HG03439 (cell line): ENCODE data around the gene MIER3.
A peak's percentile ranks its signal among the peaks of the same experiment; 100 is the strongest.

Experiments used
- ATAC-seq: cut with Tn5 transposase; IDR thresholded peaks from one replicate; pipeline ENCODE4 v1.9.1; 2021; ENCODE audit warnings: mild to moderate bottlenecking, moderate library complexity; ENCODE audit not compliant: unreplicated experiment

The MIER3 gene

GRCh38 chr5:56962286-56962685, 10.4 kb upstream of the MIER3 start:
- ATAC-seq, result no peak

GRCh38 chr5:56961746-56962145, 9.8 kb upstream of the MIER3 start:
- ATAC-seq, result no peak

- no peak for ATAC-seq
Measured at GRCh38 chr5:56959326-56959725, 7.4 kb upstream of the MIER3 start.

GRCh38 chr5:56958595-56958994, 6.7 kb upstream of the MIER3 start:
- no peak for ATAC-seq

- ATAC-seq, result no peak
Measured at GRCh38 chr5:56954262-56954661, 2.3 kb upstream of the MIER3 start.

- peak; percentile 54 for ATAC-seq
Measured at GRCh38 chr5:56951126-56951945, 587 bp downstream of the MIER3 start.

GRCh38 chr5:56950626-56951125, 1.2 kb downstream of the MIER3 start:
- peak; percentile 50 for ATAC-seq

- no peak for ATAC-seq
Measured at GRCh38 chr5:56947052-56947451, 4.9 kb downstream of the MIER3 start.

- ATAC-seq, result no peak
Measured at GRCh38 chr5:56941981-56942380, 9.9 kb downstream of the MIER3 start.

- no peak for ATAC-seq
Measured at GRCh38 chr5:56938858-56939257, 13.1 kb downstream of the MIER3 start.

- no peak for ATAC-seq
Measured at GRCh38 chr5:56934325-56934724, 17.6 kb downstream of the MIER3 start.

GRCh38 chr5:56922922-56923321, 29.0 kb downstream of the MIER3 start:
- ATAC-seq, result no peak

- no peak for ATAC-seq
Measured at GRCh38 chr5:56919942-56920662, 31.8 kb downstream of the MIER3 start.

GRCh38 chr5:56918054-56918453, 33.9 kb downstream of the MIER3 start:
- ATAC-seq, result no peak

GRCh38 chr5:56917534-56917933, 34.4 kb downstream of the MIER3 start:
- no peak for ATAC-seq

GRCh38 chr5:56914678-56915077, 37.2 kb downstream of the MIER3 start:
- ATAC-seq, result no peak

GRCh38 chr5:56913766-56914165, 38.2 kb downstream of the MIER3 start:
- no peak for ATAC-seq

GRCh38 chr5:56910210-56910965, 41.5 kb downstream of the MIER3 start:
- peak; percentile 26 for ATAC-seq

GRCh38 chr5:56909294-56910209, 42.4 kb downstream of the MIER3 start, which contains the start of gene SETD9:
Gene SETD9 (plus strand): TSS chr5:56909596. CDS start chr5:56909646, 50 bp downstream.
- ATAC-seq, result peak; percentile 86

- no peak for ATAC-seq
Measured at GRCh38 chr5:56908942-56909293, 43.0 kb downstream of the MIER3 start.
